ENCODE measurements around the gene CAPS. TPM values are rescaled to one million over a fixed set of nuclear protein-coding genes. Genes with fewer than 3 reads are reported as not detected.
"Not testable (repeated sequence)": the region's sequence is repeated elsewhere in the genome, so short reads cannot be mapped to it uniquely, and the experiment has no call there.

The CAPS gene
- total RNA-seq, 1 experiment from 2014 or later: 32.0 TPM

- ChIA-PET CTCF (no interaction called here), POLR2A (ENCODE audit: unreplicated experiment) (no interaction called here)
- TF ChIP-seq, protein P1, sequence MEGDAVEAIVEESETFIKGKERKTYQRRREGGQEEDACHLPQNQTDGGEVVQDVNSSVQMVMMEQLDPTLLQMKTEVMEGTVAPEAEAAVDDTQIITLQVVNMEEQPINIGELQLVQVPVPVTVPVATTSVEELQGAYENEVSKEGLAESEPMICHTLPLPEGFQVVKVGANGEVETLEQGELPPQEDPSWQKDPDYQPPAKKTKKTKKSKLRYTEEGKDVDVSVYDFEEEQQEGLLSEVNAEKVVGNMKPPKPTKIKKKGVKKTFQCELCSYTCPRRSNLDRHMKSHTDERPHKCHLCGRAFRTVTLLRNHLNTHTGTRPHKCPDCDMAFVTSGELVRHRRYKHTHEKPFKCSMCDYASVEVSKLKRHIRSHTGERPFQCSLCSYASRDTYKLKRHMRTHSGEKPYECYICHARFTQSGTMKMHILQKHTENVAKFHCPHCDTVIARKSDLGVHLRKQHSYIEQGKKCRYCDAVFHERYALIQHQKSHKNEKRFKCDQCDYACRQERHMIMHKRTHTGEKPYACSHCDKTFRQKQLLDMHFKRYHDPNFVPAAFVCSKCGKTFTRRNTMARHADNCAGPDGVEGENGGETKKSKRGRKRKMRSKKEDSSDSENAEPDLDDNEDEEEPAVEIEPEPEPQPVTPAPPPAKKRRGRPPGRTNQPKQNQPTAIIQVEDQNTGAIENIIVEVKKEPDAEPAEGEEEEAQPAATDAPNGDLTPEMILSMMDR (conservative IDR thresholded peaks at IDR 0.05): no peak
- TF ChIP-seq EZH2 (IDR thresholded peaks at IDR 0.05; ENCODE audit: low read depth): no peak
- Histone ChIP-seq H3K4me2 (no peak overlapping the region), H3K79me2 (ENCODE audit: low read depth) (peaks cover 88% of the 10 kb centered on the region), H3K4me1 (replicated peaks; ENCODE audit: insufficient read depth) (no peaks in the 10 kb centered on the region), H3K4me3 (no peak overlapping the region), H3K27ac (no peak overlapping the region), H3K9me2 (ENCODE audit: insufficient read depth) (no peaks in the 10 kb centered on the region), H3K27me3 (ENCODE audit: insufficient read depth, low read depth) (no peaks in the 10 kb centered on the region), H2AFZ (no peak overlapping the region), H3F3A (ENCODE audit: insufficient read depth, low read depth) (no peaks in the 10 kb centered on the region), H4K20me1 (ENCODE audit: insufficient read depth) (peaks cover 44% of the 10 kb centered on the region), H3K36me3 (ENCODE audit: low read depth) (no peaks in the 10 kb centered on the region), H3K9me3 (ENCODE audit: insufficient read depth, low read depth) (no peaks in the 10 kb centered on the region)
- no peak for DNase-seq
- no TSS peak for BruUV-seq (replicated peaks)
- intact Hi-C loops (cut with micrococcal nuclease; ENCODE audit: unreplicated experiment): no loop called here
Measured at GRCh38 chr19:5961969-5962945, 48.2 kb downstream of the CAPS start.

DNA sequence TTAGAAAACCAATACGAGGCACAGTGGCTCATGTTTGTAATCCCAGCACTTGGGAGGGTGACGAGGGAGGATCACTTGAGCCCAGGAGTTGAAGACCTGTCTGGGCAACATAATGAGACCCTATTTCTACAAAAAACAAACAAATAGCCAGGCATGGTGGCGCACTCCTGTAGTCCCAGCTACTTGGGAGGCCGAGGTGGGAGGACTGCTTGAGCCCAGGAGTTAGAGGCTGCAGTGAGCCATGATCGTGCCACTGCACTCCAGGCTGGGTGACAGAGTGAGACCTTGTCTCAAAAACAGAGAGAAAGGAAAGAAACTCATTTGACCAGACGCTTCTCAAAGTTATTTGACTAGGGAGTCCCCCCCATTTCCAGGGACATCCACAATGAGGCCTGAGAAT is 49.2 kb downstream of the CAPS start:
- H3K27ac ChIP-seq; H3K9me2 ChIP-seq (ENCODE audit: insufficient read depth); H2AFZ ChIP-seq; intact Hi-C loops (cut with micrococcal nuclease; ENCODE audit: unreplicated experiment); POLR2A ChIA-PET (ENCODE audit: unreplicated experiment); H3K4me1 ChIP-seq (replicated peaks; ENCODE audit: insufficient read depth); DNase-seq; CTCF ChIA-PET; H3K4me2 ChIP-seq; H3K9me3 ChIP-seq (ENCODE audit: insufficient read depth, low read depth); BruUV-seq (replicated peaks); H3K4me3 ChIP-seq; H3K36me3 ChIP-seq (ENCODE audit: low read depth); H3F3A ChIP-seq (ENCODE audit: insufficient read depth, low read depth); H3K27me3 ChIP-seq (ENCODE audit: insufficient read depth, low read depth): not testable (repeated sequence)
- Histone ChIP-seq H4K20me1 (ENCODE audit: insufficient read depth) (peaks cover 51% of the 10 kb centered on the region), H3K79me2 (ENCODE audit: low read depth) (peaks cover 90% of the 10 kb centered on the region)

GRCh38 chr19:5963855-5964254 is 49.8 kb downstream of the CAPS start:
- H4K20me1 ChIP-seq (ENCODE audit: insufficient read depth): peaks cover 49% of the 10 kb centered on the region
- H3K4me3 ChIP-seq: no peak overlapping the region
- no peaks in the 10 kb centered on the region for H3K9me2 ChIP-seq (ENCODE audit: insufficient read depth)
- ChIA-PET CTCF (no interaction called here), POLR2A (ENCODE audit: unreplicated experiment) (no interaction called here)
- TF ChIP-seq, protein P1 (conservative IDR thresholded peaks at IDR 0.05): no peak
- no peak for TF ChIP-seq EZH2 (IDR thresholded peaks at IDR 0.05; ENCODE audit: low read depth)
- no peak overlapping the region for H3K27ac ChIP-seq
- intact Hi-C loops (cut with micrococcal nuclease; ENCODE audit: unreplicated experiment): no loop called here
- H3K9me3 ChIP-seq (ENCODE audit: insufficient read depth, low read depth): no peaks in the 10 kb centered on the region
- no peak overlapping the region for H3K4me2 ChIP-seq
- no peak overlapping the region for H2AFZ ChIP-seq
- no peaks in the 10 kb centered on the region for H3K36me3 ChIP-seq (ENCODE audit: low read depth)
- no peaks in the 10 kb centered on the region for H3F3A ChIP-seq (ENCODE audit: insufficient read depth, low read depth)
- no TSS peak for BruUV-seq (replicated peaks)
- no peaks in the 10 kb centered on the region for H3K27me3 ChIP-seq (ENCODE audit: insufficient read depth, low read depth)
- DNase-seq: no peak
- H3K79me2 ChIP-seq (ENCODE audit: low read depth): peaks cover 91% of the 10 kb centered on the region
- no peaks in the 10 kb centered on the region for H3K4me1 ChIP-seq (replicated peaks; ENCODE audit: insufficient read depth)
